Peyer's patch (tissue), 4 donors: ENCODE results near the gene PHPT1. TPM values are rescaled to one million over a fixed set of nuclear protein-coding genes. Genes with fewer than 3 reads are reported as not detected.

Experiments
- DNase-seq, 3 donors: peaks; one replicate each; pipeline ENCODE4 v3.0.0-alpha.2; 2017 to 2019
- H3K27ac ChIP-seq, 4 donors: fragments of 200-600 bp; sonication (generic); one replicate each; pipeline ENCODE4 v1.5.1; 2016 to 2019
- H3K27me3 ChIP-seq, 2 donors: fragments of 200-600 bp; sonication (generic); one replicate each; pipeline ENCODE4 v1.5.1; 2019
- H3K36me3 ChIP-seq, 3 donors: fragments of 200-600 bp; sonication (generic); one replicate each; pipeline ENCODE4 v1.5.1; 2016 to 2019
- H3K4me1 ChIP-seq, 4 donors: fragments of 200-600 bp; sonication (generic); one replicate each; pipeline ENCODE4 v1.5.1; 2016 to 2019
- H3K4me3 ChIP-seq, 4 donors: fragments of 200-600 bp; sonication (generic); 1 replicate in 3 of 4; 2 replicates in 1 of 4; pipeline ENCODE4 v1.5.1; 2016 to 2019; ENCODE audit warnings: mild to moderate bottlenecking in 1 of 4
- H3K9me3 ChIP-seq, 4 donors: fragments of 200-600 bp; sonication (generic); one replicate each; pipeline ENCODE4 v1.5.1; 2016 to 2019; ENCODE audit warnings: mild to moderate bottlenecking in 1 of 4
- POLR2A ChIP-seq, 2 donors: fragments of 450-650 bp; IDR thresholded peaks; one replicate each; pipeline ENCODE4 v1.5.1; 2017; ENCODE audit warnings: antibody characterized with exemption in 2 of 2, mild to moderate bottlenecking in 2 of 2, moderate library complexity in 2 of 2
- total RNA-seq, 4 donors: library from RNA; depleted of rRNA; stranded (reverse); fragments of >200 nt; gene quantifications; one replicate each; pipeline ENCODE4 v1.1.0, GENCODE V29; 2016
- TF ChIP-seq, protein P1 (sequence below), 6 experiments: fragments of 450-650 bp in 4 of 6; fragments of 200-600 bp in 2 of 6; sonication (generic) in 1 of 6; IDR thresholded peaks; one replicate each; pipeline ENCODE4 v1.5.1; 2017 to 2019; ENCODE audit warnings: antibody characterized with exemption in 6 of 6, mild to moderate bottlenecking in 3 of 6, moderate library complexity in 1 of 6

PHPT1 gene
- total RNA-seq, 4 donors from 2014 or later: 66.0 to 120 (median 96.5) TPM

- TF ChIP-seq POLR2A (IDR thresholded peaks at IDR 0.05): no peak
- TF ChIP-seq, protein P1, sequence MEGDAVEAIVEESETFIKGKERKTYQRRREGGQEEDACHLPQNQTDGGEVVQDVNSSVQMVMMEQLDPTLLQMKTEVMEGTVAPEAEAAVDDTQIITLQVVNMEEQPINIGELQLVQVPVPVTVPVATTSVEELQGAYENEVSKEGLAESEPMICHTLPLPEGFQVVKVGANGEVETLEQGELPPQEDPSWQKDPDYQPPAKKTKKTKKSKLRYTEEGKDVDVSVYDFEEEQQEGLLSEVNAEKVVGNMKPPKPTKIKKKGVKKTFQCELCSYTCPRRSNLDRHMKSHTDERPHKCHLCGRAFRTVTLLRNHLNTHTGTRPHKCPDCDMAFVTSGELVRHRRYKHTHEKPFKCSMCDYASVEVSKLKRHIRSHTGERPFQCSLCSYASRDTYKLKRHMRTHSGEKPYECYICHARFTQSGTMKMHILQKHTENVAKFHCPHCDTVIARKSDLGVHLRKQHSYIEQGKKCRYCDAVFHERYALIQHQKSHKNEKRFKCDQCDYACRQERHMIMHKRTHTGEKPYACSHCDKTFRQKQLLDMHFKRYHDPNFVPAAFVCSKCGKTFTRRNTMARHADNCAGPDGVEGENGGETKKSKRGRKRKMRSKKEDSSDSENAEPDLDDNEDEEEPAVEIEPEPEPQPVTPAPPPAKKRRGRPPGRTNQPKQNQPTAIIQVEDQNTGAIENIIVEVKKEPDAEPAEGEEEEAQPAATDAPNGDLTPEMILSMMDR (IDR thresholded peaks at IDR 0.05): no peak
- Histone ChIP-seq H3K36me3 (peaks cover 0 to 78% (median 0%) of the 10 kb centered on the region in 3 donors), H3K4me1 (peaks cover 0 to 6% (median 0%) of the 10 kb centered on the region in 4 donors), H3K27ac (no peak overlapping the region), H3K4me3 (no peak overlapping the region), H3K9me3 (no peaks in the 10 kb centered on the region), H3K27me3 (no peaks in the 10 kb centered on the region)
- no peak for DNase-seq
These were observed 23.0 kb upstream of the PHPT1 start for GRCh38 chr9:136826188-136826541.

GRCh38 chr9:136826703-136827582, 22.3 kb upstream of the PHPT1 start:
- no peak overlapping the region for H3K27ac ChIP-seq
- DNase-seq: no peak
- H3K4me1 ChIP-seq: peaks cover 0 to under 1% (median 0%) of the 10 kb centered on the region in 4 donors
- no peaks in the 10 kb centered on the region for H3K9me3 ChIP-seq
- H3K36me3 ChIP-seq: peaks cover 0 to 86% (median 0%) of the 10 kb centered on the region in 3 donors
- TF ChIP-seq, protein P1 (IDR thresholded peaks at IDR 0.05): no peak
- no peak for TF ChIP-seq POLR2A (IDR thresholded peaks at IDR 0.05)
- H3K4me3 ChIP-seq: no peak overlapping the region
- no peaks in the 10 kb centered on the region for H3K27me3 ChIP-seq

GRCh38 chr9:136827794-136828473, 21.3 kb upstream of the PHPT1 start:
- Histone ChIP-seq H3K27ac (no peak overlapping the region), H3K9me3 (no peaks in the 10 kb centered on the region), H3K4me3 (no peak overlapping the region), H3K36me3 (peaks cover 0 to 95% (median 0%) of the 10 kb centered on the region in 3 donors), H3K27me3 (no peaks in the 10 kb centered on the region), H3K4me1 (no peaks in the 10 kb centered on the region)
- TF ChIP-seq, protein P1 (IDR thresholded peaks at IDR 0.05): no peak
- TF ChIP-seq POLR2A (IDR thresholded peaks at IDR 0.05): no peak
- no peak for DNase-seq

DNA sequence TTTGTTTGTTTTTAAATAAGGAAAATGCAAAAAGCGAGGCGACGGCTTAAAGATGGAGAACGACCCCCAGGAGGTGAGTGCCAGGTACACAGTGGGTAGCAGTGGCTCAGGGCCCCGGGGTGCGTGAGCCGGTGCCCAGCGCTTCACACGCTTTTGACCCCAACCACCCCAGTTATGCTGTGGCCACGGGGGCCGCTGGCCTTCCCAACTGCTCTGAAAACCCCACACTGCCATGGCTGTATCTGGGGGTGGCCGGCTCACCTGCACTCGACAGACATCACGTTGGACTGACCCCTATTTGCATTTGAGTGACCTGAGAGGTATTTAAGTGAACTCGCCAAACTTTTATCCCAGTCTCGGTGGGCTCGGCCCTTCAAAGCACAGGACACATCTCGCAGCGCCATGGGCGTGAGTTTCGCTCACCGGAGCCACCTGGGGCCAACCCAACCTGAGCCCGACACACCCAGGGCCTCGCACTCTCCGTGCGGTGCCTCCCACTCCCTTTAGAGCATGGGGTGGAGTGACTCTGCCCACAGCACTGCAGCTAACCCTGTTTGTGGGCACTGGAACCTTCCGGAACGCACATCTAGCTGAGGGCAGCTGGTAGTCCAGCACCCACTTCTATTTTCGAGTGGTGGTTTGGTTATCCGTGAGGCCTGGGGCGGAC, 20.6 kb upstream of the PHPT1 start:
- DNase-seq: no peak
- H3K27me3 ChIP-seq: no peaks in the 10 kb centered on the region
- H3K27ac ChIP-seq: no peak overlapping the region
- H3K4me1 ChIP-seq: no peaks in the 10 kb centered on the region
- H3K9me3 ChIP-seq: no peaks in the 10 kb centered on the region
- no peak overlapping the region for H3K4me3 ChIP-seq
- H3K36me3 ChIP-seq: peaks cover 0 to 91% (median 0%) of the 10 kb centered on the region in 3 donors
- TF ChIP-seq, protein P1 (IDR thresholded peaks at IDR 0.05): no peak
- TF ChIP-seq POLR2A (IDR thresholded peaks at IDR 0.05): no peak

DNA sequence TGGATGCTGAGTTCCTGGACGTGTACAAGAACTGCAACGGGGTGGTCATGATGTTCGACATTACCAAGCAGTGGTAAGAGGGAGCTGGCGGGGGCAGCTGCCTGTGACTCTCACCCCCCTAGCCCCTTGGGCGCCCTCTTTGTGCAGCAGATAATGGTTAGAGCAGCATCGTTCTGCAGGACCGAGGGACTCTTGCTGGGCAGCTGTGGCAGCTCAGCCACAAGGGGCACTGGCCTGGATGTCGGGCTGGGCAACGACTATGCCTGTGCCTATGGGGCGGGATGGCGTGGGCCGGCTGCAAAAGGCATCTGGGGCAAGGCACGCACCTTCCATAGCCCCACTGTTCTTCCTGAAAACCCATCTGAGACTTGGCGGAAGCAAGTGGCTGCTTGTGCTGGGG, 19.8 kb upstream of the PHPT1 start:
- Histone ChIP-seq H3K9me3 (no peaks in the 10 kb centered on the region), H3K36me3 (peaks cover 0 to 83% (median 0%) of the 10 kb centered on the region in 3 donors), H3K27me3 (no peaks in the 10 kb centered on the region), H3K27ac (no peak overlapping the region), H3K4me1 (no peaks in the 10 kb centered on the region), H3K4me3 (no peak overlapping the region)
- no peak for DNase-seq
- TF ChIP-seq, protein P1 (IDR thresholded peaks at IDR 0.05): no peak
- TF ChIP-seq POLR2A (IDR thresholded peaks at IDR 0.05): no peak
